HepG2 (cell line): ENCODE data around the gene SMARCA4. TPM values are rescaled to one million over a fixed set of nuclear protein-coding genes. Genes with fewer than 3 reads are reported as not detected.
A peak's percentile ranks its signal among the peaks of the same experiment; 100 is the strongest.

Source experiments
- CEBPG ChIP-seq: IDR thresholded peaks from 2 replicates; pipeline ENCODE4 v1.6.1; 2016
- GABPB1 ChIP-seq: IDR thresholded peaks from 2 replicates; pipeline ENCODE4 v1.6.1; 2016; ENCODE audit warnings: mild to moderate bottlenecking, missing genetic modification reagents, moderate library complexity, missing compliant biosample characterization
- HES4 ChIP-seq: sonication (generic); formaldehyde crosslinking; IDR thresholded peaks from 2 replicates; pipeline ENCODE4 v1.9.0; 2021; ENCODE audit warnings: mild to moderate bottlenecking, missing genetic modification reagents, borderline replicate concordance
- KLF6 ChIP-seq: IDR thresholded peaks from 2 replicates; pipeline ENCODE4 v1.8.0; 2016; ENCODE audit warnings: missing biosample characterization, missing genetic modification reagents
- KMT2A ChIP-seq: sonication (generic); formaldehyde crosslinking; IDR thresholded peaks from 2 replicates; pipeline ENCODE4 v1.4.0; 2020; ENCODE audit warnings: missing genetic modification reagents
- SALL2 ChIP-seq: sonication (generic); formaldehyde crosslinking; IDR thresholded peaks from 2 replicates; pipeline ENCODE4 v1.8.1; 2023; ENCODE audit warnings: mild to moderate bottlenecking, missing genetic modification reagents, inconsistent platforms
- ZBTB1 ChIP-seq: sonication (generic); formaldehyde crosslinking; IDR thresholded peaks from 2 replicates; pipeline ENCODE4 v1.4.0; 2020; ENCODE audit warnings: missing genetic modification reagents, borderline replicate concordance
- ZNF138 ChIP-seq: sonication (generic); formaldehyde crosslinking; IDR thresholded peaks from 2 replicates; pipeline ENCODE4 v1.5.0; 2020; ENCODE audit warnings: mild to moderate bottlenecking, low read depth, missing genetic modification reagents
- ZNF24 ChIP-seq: fragments of 450-650 bp; IDR thresholded peaks from 2 replicates; pipeline ENCODE4 v1.6.1; 2017; ENCODE audit warnings: antibody characterized with exemption, mild to moderate bottlenecking
- ZNF496 ChIP-seq: sonication (generic); formaldehyde crosslinking; IDR thresholded peaks from 2 replicates; pipeline ENCODE4 v1.8.1; 2023; ENCODE audit warnings: mild to moderate bottlenecking, moderate library complexity, missing genetic modification reagents; ENCODE audit not compliant: insufficient replicate concordance
- ZNF780A ChIP-seq: sonication (generic); formaldehyde crosslinking; IDR thresholded peaks from 2 replicates; pipeline ENCODE4 v1.8.0; 2022; ENCODE audit warnings: mild to moderate bottlenecking, missing genetic modification reagents, moderate library complexity
- polyA plus RNA-seq, 8 experiments: library from polyadenylated mRNA; depleted of rRNA in 3 of 8; stranded (reverse) in 7 of 8; unstranded in 1 of 8; fragments of >200 nt; fragmentation: Illumina TruSeq in 4 of 8; extraction: Trizol in 4 of 8; gene quantifications; 2 replicates each; pipeline versions ENCODE4 v1.2.1 to v1.2.3, GENCODE V29; 2011 to 2016; ENCODE audit warnings: low read depth in 4 of 8, missing spikeins in 1 of 8, mixed read lengths in 1 of 8; ENCODE audit not compliant: insufficient read depth in 1 of 8
- total RNA-seq, 5 experiments: library from RNA; depleted of rRNA; stranded (reverse); fragments of >200 nt; fragmentation: Illumina TruSeq; extraction: Trizol; gene quantifications; 2 replicates each; pipeline ENCODE4 v1.2.3, GENCODE V29; 2016; ENCODE audit warnings: low read depth in 1 of 5
- TF ChIP-seq, protein P1 (sequence below): sonication (generic); formaldehyde crosslinking; IDR thresholded peaks from 2 replicates; pipeline ENCODE4 v1.4.0; 2020; ENCODE audit warnings: missing genetic modification reagents
- TF ChIP-seq, protein P2 (sequence below): sonication (generic); formaldehyde crosslinking; IDR thresholded peaks from 2 replicates; pipeline ENCODE4 v1.4.0; 2020; ENCODE audit warnings: low read depth, mild to moderate bottlenecking, missing genetic modification reagents
- TF ChIP-seq, protein P3 (sequence below): sonication (generic); formaldehyde crosslinking; IDR thresholded peaks from 2 replicates; pipeline ENCODE4 v1.5.0; 2020; ENCODE audit warnings: mild to moderate bottlenecking, missing genetic modification reagents
- TF ChIP-seq, protein P4 (sequence below): sonication (generic); formaldehyde crosslinking; IDR thresholded peaks from 2 replicates; pipeline ENCODE4 v1.8.0; 2022; ENCODE audit warnings: mild to moderate bottlenecking, missing genetic modification reagents, borderline replicate concordance

SMARCA4 gene
- total and polyA plus RNA-seq, 2 of the 13 experiments (the other 11 are each of a cell fraction or from before 2014, with no cell fraction given) = 25.4 to 45.9 TPM

DNA sequence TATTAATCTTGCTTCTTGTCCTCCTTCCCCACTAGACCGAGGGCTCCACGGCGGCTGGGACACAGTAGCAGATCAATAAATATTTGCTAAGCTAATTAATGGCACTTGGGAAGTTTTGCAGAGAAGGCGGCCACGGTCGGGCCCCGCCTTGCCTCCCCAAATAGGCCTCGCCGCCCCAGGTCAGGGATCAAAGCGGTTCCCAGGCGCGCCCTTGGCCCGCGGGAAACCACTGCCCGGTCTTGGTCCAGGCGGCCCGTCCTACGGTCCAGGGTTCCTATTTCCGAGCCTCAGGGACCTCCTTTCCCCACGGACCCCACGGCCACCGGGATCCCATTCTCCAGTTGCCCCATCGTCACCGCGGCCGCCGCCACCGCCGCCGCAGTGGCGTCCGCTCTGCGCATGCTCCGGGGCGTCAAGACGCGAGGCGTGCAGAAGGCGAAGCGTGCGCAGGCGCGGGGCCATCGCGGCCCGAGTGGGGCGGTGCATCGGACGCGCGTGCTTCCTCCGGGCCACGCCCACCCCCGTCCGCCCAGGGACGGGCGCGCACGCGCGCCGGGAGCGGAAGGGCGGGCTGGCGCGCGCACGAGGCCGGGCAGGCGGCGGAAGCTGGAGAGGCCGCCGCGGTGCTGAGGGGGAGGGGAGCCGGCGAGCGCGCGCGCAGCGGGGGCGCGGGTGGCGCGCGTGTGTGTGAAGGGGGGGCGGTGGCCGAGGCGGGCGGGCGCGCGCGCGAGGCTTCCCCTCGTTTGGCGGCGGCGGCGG is at the start of gene SMARCA4 (continued):
- TF ChIP-seq, protein P1, sequence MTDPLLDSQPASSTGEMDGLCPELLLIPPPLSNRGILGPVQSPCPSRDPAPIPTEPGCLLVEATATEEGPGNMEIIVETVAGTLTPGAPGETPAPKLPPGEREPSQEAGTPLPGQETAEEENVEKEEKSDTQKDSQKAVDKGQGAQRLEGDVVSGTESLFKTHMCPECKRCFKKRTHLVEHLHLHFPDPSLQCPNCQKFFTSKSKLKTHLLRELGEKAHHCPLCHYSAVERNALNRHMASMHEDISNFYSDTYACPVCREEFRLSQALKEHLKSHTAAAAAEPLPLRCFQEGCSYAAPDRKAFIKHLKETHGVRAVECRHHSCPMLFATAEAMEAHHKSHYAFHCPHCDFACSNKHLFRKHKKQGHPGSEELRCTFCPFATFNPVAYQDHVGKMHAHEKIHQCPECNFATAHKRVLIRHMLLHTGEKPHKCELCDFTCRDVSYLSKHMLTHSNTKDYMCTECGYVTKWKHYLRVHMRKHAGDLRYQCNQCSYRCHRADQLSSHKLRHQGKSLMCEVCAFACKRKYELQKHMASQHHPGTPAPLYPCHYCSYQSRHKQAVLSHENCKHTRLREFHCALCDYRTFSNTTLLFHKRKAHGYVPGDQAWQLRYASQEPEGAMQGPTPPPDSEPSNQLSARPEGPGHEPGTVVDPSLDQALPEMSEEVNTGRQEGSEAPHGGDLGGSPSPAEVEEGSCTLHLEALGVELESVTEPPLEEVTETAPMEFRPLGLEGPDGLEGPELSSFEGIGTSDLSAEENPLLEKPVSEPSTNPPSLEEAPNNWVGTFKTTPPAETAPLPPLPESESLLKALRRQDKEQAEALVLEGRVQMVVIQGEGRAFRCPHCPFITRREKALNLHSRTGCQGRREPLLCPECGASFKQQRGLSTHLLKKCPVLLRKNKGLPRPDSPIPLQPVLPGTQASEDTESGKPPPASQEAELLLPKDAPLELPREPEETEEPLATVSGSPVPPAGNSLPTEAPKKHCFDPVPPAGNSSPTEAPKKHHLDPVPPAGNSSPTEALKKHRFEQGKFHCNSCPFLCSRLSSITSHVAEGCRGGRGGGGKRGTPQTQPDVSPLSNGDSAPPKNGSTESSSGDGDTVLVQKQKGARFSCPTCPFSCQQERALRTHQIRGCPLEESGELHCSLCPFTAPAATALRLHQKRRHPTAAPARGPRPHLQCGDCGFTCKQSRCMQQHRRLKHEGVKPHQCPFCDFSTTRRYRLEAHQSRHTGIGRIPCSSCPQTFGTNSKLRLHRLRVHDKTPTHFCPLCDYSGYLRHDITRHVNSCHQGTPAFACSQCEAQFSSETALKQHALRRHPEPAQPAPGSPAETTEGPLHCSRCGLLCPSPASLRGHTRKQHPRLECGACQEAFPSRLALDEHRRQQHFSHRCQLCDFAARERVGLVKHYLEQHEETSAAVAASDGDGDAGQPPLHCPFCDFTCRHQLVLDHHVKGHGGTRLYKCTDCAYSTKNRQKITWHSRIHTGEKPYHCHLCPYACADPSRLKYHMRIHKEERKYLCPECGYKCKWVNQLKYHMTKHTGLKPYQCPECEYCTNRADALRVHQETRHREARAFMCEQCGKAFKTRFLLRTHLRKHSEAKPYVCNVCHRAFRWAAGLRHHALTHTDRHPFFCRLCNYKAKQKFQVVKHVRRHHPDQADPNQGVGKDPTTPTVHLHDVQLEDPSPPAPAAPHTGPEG = 0 out of 2 replicates have a peak, but pooled peaks have one; percentile 47
- TF ChIP-seq ZNF496 (CRISPR knock-in tag) (no peak), ZBTB1 (CRISPR knock-in tag) (no peak), KLF6 (peak; percentile 85; the same call in 1 of the 2 replicates), SALL2 (CRISPR knock-in tag) (peak; percentile 52), ZNF780A (CRISPR knock-in tag) (no peak), HES4 (CRISPR knock-in tag) (peak; percentile 84; the same call in 1 of the 2 replicates), ZNF24 (no peak), GABPB1 (CRISPR knock-in tag) (peak; percentile 70), ZNF138 (CRISPR knock-in tag) (peak; percentile 60; the same call in 1 of the 2 replicates), KMT2A (peak; percentile 72), CEBPG (CRISPR knock-in tag) (no peak)
- TF ChIP-seq, protein P2, sequence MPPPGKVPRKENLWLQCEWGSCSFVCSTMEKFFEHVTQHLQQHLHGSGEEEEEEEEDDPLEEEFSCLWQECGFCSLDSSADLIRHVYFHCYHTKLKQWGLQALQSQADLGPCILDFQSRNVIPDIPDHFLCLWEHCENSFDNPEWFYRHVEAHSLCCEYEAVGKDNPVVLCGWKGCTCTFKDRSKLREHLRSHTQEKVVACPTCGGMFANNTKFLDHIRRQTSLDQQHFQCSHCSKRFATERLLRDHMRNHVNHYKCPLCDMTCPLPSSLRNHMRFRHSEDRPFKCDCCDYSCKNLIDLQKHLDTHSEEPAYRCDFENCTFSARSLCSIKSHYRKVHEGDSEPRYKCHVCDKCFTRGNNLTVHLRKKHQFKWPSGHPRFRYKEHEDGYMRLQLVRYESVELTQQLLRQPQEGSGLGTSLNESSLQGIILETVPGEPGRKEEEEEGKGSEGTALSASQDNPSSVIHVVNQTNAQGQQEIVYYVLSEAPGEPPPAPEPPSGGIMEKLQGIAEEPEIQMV (CRISPR knock-in tag) = 0 out of 2 replicates have a peak, but pooled peaks have one; percentile 58
- TF ChIP-seq, protein P3, sequence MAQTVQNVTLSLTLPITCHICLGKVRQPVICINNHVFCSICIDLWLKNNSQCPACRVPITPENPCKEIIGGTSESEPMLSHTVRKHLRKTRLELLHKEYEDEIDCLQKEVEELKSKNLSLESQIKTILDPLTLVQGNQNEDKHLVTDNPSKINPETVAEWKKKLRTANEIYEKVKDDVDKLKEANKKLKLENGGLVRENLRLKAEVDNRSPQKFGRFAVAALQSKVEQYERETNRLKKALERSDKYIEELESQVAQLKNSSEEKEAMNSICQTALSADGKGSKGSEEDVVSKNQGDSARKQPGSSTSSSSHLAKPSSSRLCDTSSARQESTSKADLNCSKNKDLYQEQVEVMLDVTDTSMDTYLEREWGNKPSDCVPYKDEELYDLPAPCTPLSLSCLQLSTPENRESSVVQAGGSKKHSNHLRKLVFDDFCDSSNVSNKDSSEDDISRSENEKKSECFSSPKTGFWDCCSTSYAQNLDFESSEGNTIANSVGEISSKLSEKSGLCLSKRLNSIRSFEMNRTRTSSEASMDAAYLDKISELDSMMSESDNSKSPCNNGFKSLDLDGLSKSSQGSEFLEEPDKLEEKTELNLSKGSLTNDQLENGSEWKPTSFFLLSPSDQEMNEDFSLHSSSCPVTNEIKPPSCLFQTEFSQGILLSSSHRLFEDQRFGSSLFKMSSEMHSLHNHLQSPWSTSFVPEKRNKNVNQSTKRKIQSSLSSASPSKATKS (CRISPR knock-in tag) = no peak; the same call in 1 of the 2 replicates
- TF ChIP-seq, protein P4, sequence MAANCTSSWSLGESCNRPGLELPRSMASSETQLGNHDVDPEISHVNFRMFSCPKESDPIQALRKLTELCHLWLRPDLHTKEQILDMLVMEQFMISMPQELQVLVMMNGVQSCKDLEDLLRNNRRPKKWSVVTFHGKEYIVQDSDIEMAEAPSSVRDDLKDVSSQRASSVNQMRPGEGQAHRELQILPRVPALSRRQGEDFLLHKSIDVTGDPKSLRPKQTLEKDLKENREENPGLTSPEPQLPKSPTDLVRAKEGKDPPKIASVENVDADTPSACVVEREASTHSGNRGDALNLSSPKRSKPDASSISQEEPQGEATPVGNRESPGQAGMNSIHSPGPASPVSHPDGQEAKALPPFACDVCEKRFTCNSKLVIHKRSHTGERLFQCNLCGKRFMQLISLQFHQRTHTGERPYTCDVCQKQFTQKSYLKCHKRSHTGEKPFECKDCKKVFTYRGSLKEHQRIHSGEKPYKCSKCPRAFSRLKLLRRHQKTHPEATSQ (CRISPR knock-in tag) = no peak
